Endothelial cell of umbilical vein (primary cell): ENCODE results near the gene ZNF195.
A peak's percentile ranks its signal among the peaks of the same experiment; 100 is the strongest.

Experiments
- CTCF ChIP-seq, 2 donors: IDR thresholded peaks; 1 replicate in 1 of 2; 2 replicates in 1 of 2; pipeline ENCODE4 v1.5.1; 2011; ENCODE audit warnings: low read length in 2 of 2, mild to moderate bottlenecking in 2 of 2, moderate library complexity in 2 of 2, control low read depth in 1 of 2, inconsistent platforms in 1 of 2, low read depth in 1 of 2; ENCODE audit not compliant: insufficient read depth in 1 of 2; ENCODE audit errors: extremely low read depth in 1 of 2
- EZH2 ChIP-seq: IDR thresholded peaks from 2 replicates; pipeline ENCODE4 v1.6.1; 2012; ENCODE audit warnings: borderline replicate concordance, low read depth, mild to moderate bottlenecking, moderate library complexity, low read length, inconsistent platforms; ENCODE audit not compliant: severe bottlenecking
- FOS ChIP-seq: IDR thresholded peaks from 2 replicates; pipeline ENCODE4 v1.6.1; 2011; ENCODE audit warnings: mild to moderate bottlenecking, low read length, moderate library complexity, borderline replicate concordance; ENCODE audit not compliant: insufficient read depth
- GATA2 ChIP-seq: IDR thresholded peaks from 2 replicates; pipeline ENCODE4 v1.7.0; 2011; ENCODE audit warnings: low read depth, mild to moderate bottlenecking, moderate library complexity, mixed read lengths, low read length; ENCODE audit not compliant: insufficient read length, insufficient read depth
- MAX ChIP-seq: IDR thresholded peaks from 2 replicates; pipeline ENCODE4 v1.6.1; 2011; ENCODE audit not compliant: insufficient read depth, insufficient read length
- MYC ChIP-seq: IDR thresholded peaks from one replicate; pipeline ENCODE4 v1.6.1; 2011; ENCODE audit warnings: mild to moderate bottlenecking, low read depth, low read length
- POLR2A ChIP-seq: IDR thresholded peaks from 2 replicates; pipeline ENCODE4 v1.6.1; 2012; ENCODE audit warnings: low read depth, mild to moderate bottlenecking, control low read depth, low read length
- POLR2AphosphoS5 ChIP-seq: IDR thresholded peaks from 2 replicates; pipeline ENCODE4 v1.6.1; 2012; ENCODE audit warnings: low read depth, mild to moderate bottlenecking, control low read depth, low read length, moderate library complexity; ENCODE audit not compliant: insufficient read depth

- TF ChIP-seq FOS (no peak), CTCF (IDR thresholded peaks at IDR 0.05; ENCODE audit: extremely low read depth in 1 of 2, insufficient read depth in 1 of 2, low read depth in 1 of 2, low read length in 2 of 2) (peak; percentile 63 to 69), GATA2 (no peak), MYC (no peak), EZH2 (no peak), POLR2AphosphoS5 (no peak), POLR2A (no peak), MAX (no peak)
Measured at GRCh38 chr11:3341298-3341697, 37.6 kb downstream of the ZNF195 start.
